HG03378 (cell line): ENCODE data around the gene DUSP5.
A peak's percentile ranks its signal among the peaks of the same experiment; 100 is the strongest.

ENCODE experiments used
- ATAC-seq: cut with Tn5 transposase; IDR thresholded peaks from one replicate; pipeline ENCODE4 v1.9.1; 2021; ENCODE audit warnings: mild to moderate bottlenecking, moderate library complexity; ENCODE audit not compliant: unreplicated experiment

The DUSP5 gene

GRCh38 chr10:110499796-110500514 lies 2.2 kb downstream of the DUSP5 start:
- ATAC-seq, result no peak

GRCh38 chr10:110500515-110500905 lies 2.8 kb downstream of the DUSP5 start:
- no peak for ATAC-seq

- peak; percentile 18 for ATAC-seq
These were observed 3.6 kb downstream of the DUSP5 start for GRCh38 chr10:110501142-110501937.

GRCh38 chr10:110502072-110502845 lies 4.6 kb downstream of the DUSP5 start:
- ATAC-seq, result peak; percentile 17

GRCh38 chr10:110502851-110503301 lies 5.2 kb downstream of the DUSP5 start:
- ATAC-seq, result peak; percentile 47

GRCh38 chr10:110503528-110504110 lies 5.9 kb downstream of the DUSP5 start:
- ATAC-seq, result no peak

GRCh38 chr10:110504111-110504735 lies 6.5 kb downstream of the DUSP5 start:
- peak; percentile 61 for ATAC-seq

GRCh38 chr10:110505130-110505770 lies 7.5 kb downstream of the DUSP5 start:
- ATAC-seq, result no peak

GRCh38 chr10:110506448-110506847 lies 8.7 kb downstream of the DUSP5 start:
- ATAC-seq, result no peak

- ATAC-seq, result no peak
These were observed 9.6 kb downstream of the DUSP5 start for GRCh38 chr10:110507346-110507745.

- no peak for ATAC-seq
These were observed 10.6 kb downstream of the DUSP5 start for GRCh38 chr10:110508159-110508788.

- no peak for ATAC-seq
These were observed 11.3 kb downstream of the DUSP5 start for GRCh38 chr10:110508806-110509544.

- no peak for ATAC-seq
These were observed 11.9 kb downstream of the DUSP5 start for GRCh38 chr10:110509560-110509959.

GRCh38 chr10:110510086-110510485 lies 12.4 kb downstream of the DUSP5 start:
- ATAC-seq, result no peak

- no peak for ATAC-seq
These were observed 13.0 kb downstream of the DUSP5 start for GRCh38 chr10:110510730-110511129.

- no peak for ATAC-seq
These were observed 14.2 kb downstream of the DUSP5 start for GRCh38 chr10:110511734-110512449.

- no peak for ATAC-seq
These were observed 14.9 kb downstream of the DUSP5 start for GRCh38 chr10:110512461-110513187.

- no peak for ATAC-seq
These were observed 16.2 kb downstream of the DUSP5 start for GRCh38 chr10:110513949-110514348.
